ENCODE measurements around the gene TBRG4. TPM values are rescaled to one million over a fixed set of nuclear protein-coding genes. Genes with fewer than 3 reads are reported as not detected.
"Not testable (repeated sequence)": the region's sequence is repeated elsewhere in the genome, so short reads cannot be mapped to it uniquely, and the experiment has no call there.

The TBRG4 gene
- polyA plus RNA-seq (2014; cell fraction: cytosol; rRNA removed) = 105 and 131 TPM in 2 replicates
- 294 and 315 TPM in 2 replicates for polyA plus RNA-seq (2014; cell fraction: nucleus; rRNA removed)

DNA sequence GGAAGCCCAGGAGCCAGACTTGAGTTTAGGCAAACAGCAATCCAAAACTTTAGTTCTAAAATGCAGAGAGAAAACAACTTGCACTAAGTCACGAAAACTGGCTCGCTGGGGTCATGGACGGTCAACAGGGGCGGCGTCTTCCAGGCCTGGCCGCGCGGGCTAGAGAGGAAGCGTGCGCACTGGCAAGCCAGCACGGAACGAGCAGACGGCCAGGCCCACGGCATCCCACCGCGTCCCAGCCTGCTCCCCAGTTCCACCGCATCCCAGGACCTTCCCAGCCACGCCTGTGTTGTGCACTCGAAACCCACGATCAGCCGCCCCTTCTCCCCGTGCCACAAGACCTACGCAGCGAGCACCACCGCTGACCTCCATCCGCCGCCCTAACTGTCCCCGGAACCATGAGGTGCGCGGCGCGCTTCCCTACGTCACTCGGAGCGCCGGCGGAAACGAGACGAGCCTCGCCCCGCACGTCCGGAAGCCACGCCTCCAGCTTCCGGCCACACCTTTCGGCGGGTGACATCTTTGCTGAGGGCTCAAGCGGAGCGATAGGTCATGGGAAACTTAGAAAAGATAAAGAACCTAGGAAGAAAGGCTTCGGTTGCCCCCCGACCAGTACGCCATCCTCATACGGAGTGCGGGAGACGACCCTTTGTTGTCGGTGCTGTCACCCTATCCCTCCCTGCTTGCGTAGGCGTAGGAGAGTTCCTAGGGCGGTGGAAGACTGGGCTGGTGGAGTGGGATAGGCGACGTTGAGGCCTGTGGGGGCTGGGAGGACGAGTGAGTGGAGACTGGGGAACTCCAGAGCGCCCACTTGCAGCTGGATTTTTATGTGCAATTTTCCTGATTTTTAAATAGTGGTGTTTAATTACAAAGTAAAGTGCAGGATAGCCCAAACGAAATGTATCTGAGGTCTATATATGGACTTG lies at the start of gene TBRG4:
TBRG4 (minus strand) TSS at position 400 of the 926 bp plus-strand sequence. CDS start 2,460 bp downstream, outside the sequence.
- peak; percentile 96 for DNase-seq (ENCODE audit: low spot score)

DNA sequence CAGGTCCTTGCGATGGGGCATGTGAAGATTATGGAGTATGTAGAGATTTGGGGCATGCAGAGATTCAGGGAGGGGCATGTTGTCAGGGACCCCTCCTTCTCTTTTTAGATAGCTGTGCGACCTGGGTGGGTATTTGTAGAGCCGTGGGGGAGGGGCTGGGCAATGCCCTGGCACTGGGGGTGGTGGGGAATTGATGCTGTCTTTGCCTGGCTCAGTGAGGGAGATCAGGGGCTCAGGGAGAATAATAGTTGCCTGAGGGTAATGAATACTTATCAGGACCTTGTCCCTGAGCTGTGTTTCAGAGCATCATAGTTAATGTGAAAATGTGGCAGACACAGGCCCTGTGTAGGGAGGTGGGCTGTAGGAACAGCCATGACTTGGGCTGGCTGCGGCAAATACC lies 49.6 kb upstream of the TBRG4 start:
- DNase-seq (ENCODE audit: low spot score) = no peak

DNA sequence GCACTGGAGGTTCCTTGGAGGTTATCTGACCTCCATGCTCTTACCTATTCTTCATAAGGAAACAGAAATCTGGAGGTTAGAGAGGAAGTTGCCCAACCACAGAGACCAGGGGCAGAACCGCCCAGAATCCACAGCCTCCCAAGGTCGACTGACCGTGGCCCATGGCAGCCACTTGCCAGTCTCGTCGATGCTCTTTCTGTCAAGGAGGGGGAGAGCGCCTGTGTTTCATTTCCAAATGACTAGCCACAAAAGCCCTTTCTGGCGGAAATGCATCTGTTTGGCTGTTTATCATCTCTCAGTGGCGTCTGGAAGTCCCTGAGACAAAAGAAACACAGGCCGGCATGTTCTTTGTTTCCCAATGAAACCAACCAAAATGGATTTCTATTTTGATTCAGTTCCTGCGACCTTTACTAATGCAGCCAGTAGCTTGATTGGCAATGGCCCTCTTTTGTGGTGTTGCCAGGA lies 49.0 kb upstream of the TBRG4 start:
- DNase-seq (ENCODE audit: low spot score) = no peak

DNA sequence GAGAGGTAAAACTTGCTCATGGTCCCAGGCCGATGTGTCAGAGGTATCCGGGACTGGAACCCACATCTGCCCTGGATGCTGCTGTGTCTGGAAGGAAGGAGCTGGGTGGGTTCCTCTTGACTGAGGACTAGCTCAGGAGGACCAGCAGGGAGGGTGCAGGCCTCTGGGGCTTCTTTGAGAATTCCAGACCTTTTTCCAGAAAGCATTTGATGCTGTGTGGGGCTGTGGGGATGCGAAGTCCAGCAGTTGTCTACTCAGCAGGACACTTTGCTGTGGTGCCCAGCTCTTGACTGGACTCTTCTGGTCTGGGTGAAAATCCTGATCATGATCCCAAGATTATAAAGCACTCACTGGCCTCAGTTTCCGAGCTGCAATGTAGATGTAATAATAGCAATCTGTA lies 47.8 kb upstream of the TBRG4 start:
- no peak for DNase-seq (ENCODE audit: low spot score)

DNA sequence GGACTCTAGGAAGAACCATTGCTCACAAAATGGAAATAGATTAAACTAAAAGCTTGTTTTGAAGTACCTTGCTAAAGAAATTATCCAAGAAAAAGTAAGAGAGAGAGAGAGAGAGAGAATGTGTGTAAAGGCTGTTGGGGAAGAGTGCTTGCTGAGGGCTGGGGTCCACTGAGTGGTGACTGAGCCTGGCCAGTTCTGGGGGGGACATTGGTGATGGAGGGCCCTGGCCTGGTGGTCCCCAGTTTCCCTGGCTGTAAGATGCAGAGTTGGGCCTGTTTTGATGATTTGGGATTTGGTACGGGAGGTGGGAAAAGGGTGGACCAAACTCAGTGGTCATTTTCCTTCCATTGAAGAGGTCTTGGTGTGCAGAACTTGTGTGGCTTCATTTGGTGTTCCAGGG lies 47.0 kb upstream of the TBRG4 start:
- no peak for DNase-seq (ENCODE audit: low spot score)

DNA sequence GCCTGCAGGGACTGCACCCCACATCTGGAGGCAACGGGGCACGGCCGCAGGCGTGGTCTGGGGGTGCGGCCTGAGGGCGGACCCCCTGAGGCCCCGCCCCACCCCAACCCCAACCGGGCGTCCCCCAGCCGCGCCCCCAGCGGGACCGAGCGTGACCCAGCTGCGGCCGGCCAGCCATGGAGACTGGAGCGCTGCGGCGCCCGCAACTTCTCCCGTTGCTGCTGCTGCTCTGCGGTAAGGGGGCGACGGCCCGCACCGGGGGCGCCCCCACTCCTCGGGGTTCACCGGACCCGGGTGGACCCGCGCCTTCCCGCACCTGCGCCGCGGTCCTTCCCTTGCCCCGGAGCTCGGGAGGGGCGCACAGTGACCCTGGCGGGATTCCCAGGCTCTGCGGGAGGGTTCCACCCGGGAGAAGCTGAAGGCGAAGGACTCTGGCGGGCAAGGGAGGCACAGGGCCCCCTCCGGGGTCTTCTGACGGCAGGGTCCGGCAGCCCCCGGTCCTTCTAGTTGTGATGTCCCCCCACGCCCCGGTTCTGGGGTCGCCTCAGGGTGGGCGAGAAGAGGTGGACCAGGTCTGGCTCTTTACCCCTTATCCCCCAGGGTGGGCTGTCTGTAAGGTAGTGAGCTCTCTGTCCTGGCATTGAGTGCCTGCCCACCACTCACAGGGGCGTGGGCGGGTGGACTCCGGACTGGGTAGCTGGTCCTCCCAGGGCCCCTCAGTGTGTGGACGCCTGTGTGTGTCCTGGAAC lies 46.3 kb upstream of the TBRG4 start, which contains the start of gene RAMP3:
RAMP3 (plus strand) TSS at position 139 of the 749 bp plus-strand sequence; CDS start at position 177, 38 bp downstream.
- DNase-seq (ENCODE audit: low spot score) = no peak

DNA sequence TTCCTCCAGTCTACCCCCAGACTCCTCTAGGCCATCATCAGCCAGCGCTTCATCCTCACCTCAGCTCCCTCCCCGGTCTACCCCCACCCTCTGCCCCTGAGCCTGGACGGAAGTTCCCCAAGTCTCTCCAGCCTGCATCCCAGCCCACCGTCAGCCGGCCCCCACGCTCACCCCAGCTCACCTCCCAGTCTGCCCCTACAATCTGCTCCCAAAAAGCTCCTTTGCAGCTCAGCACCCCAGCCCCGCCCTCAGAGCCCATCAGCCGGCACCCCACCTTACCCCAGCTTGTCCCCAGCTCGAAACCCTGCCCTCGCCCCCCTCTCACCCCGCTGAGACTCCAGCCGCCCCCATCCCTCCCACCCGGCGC lies 45.8 kb upstream of the TBRG4 start:
- no peak for DNase-seq (ENCODE audit: low spot score)

DNA sequence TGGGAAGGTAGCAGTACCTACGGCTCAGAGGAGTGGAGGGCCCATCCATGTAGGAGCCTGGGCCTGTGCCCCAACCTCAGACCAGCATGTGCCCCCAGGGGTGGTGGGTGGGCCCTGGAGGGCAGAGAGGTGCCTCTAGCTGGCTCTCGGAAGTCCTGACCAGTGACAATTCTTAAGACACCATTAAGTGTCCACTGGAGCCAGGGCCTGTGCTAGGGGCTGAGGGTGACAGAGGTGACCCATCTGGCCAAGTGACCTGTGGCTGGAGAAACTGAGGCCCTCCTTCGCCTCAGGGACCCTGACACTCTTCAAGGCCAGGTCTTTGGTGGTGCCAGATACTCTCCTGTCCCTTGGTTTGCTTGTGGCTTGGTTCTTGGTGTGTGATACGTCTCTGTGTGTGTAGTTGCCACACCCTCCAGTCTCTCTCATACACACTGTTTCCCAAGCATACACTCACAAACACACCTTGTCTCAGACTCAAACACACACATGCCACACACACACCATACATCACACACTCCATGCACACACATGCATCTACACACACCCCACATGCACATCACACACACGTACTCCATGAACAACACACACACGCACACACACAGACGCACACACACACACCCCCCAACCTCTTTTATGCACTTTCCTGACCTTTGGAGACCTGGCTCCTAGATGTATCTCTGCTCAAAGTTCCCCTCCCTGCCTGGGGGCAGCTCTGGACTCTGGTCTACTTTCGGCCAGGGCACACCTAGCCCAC lies 45.2 kb upstream of the TBRG4 start:
- no peak for DNase-seq (ENCODE audit: low spot score)

DNA sequence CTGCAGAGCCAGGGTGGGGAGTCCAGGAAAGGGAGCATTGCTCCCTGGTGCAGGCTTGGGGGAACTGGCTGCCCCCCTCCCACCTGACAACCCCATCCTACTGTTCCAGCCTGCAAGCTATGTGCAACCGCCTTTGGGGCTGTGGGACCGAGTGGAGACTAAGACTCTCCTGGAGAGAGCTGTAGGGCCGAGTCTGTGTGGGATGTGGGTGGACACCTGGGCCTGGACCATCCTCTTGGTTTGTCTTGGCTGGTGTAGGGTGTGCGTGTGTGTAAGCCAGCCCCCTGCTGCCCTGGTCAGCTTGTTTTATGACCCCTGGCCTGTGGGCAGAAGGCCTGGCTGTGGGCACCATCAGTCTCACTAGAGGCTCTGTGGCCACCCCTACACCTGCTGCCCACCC lies 44.4 kb upstream of the TBRG4 start:
- no peak for DNase-seq (ENCODE audit: low spot score)

DNA sequence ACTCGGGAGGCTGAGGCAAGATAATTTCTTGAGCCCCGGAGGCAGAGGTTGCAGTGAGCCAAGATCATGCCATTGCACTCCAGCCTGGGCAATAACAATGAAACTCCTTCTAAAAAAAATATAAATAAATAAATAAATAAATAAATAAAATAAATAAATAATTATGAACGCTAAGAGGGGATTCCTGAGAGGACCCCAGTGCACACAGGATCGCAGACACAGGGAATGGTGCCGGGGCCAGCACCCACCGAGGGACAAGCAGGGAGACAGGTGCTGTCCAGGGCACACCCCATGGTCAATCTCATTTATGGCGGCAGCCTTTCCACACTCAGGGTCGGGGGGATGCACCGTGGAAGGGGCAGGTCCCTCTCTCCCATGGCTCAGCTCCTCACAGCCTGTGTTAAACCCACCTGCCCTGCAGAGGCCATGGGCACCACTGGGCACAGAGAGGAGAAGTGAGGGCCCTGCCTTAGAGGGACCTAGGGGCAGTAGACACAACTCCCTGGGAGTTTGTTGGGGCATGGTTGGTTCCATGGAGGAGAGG lies 43.9 kb upstream of the TBRG4 start:
- DNase-seq (ENCODE audit: low spot score) = no peak

DNA sequence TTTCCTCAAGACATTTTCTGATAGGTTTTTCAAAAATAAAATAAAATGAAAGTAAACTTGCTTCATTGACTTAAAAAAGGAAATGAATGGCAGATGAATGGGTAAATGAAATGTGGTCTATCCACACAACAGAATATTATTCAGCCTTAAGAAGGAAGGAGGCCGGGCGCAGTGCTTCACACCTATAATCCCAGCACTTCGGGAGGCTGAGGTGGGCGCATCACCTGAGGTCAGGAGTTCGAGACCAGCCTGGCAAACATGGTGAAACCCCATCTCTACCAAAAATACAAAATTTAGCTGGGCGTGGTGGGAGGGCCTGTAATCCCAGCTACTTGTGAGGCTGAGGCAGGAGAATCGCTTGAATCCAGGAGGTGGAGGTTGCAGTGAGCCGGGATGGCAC lies 42.4 kb upstream of the TBRG4 start:
- not testable (repeated sequence) for DNase-seq (ENCODE audit: low spot score)

DNA sequence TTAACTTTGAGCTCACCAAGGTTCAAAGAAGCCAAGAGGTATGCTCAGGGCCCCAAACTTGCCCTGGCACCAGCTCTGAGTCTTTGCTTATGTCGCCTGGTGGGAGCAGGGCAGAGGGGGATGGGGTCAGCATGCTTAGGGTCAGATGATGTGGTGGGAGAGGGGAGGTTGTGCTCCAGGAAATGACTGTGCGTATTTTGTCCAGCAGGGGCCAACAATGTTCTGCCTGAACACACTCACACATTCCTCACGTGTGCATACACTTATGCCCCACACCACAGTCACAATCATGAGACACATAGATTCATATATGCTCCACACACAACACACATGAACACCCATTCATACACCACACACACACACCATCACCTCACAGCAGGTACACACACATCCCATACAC lies 41.7 kb upstream of the TBRG4 start:
- DNase-seq (ENCODE audit: low spot score) = no peak

DNA sequence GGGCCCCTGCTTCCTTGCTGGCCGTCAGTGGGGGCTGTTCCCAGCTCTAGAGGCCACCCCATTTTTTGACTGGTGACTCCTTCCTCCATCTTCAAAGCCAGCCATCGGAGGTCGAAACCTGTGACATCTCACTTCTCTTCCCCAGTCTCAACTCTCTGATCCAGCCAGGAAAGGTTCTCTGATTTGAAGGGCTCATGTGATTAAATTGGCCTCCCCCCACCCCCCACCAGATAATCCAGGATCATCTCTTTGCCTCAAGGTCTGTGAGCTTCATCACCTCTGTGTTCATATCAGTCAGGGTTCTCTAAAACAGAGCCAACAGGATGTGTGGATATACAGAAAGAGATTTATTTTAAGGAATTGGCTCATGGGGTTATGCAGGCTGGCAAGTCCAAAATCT lies 40.5 kb upstream of the TBRG4 start:
- DNase-seq (ENCODE audit: low spot score) = no peak

DNA sequence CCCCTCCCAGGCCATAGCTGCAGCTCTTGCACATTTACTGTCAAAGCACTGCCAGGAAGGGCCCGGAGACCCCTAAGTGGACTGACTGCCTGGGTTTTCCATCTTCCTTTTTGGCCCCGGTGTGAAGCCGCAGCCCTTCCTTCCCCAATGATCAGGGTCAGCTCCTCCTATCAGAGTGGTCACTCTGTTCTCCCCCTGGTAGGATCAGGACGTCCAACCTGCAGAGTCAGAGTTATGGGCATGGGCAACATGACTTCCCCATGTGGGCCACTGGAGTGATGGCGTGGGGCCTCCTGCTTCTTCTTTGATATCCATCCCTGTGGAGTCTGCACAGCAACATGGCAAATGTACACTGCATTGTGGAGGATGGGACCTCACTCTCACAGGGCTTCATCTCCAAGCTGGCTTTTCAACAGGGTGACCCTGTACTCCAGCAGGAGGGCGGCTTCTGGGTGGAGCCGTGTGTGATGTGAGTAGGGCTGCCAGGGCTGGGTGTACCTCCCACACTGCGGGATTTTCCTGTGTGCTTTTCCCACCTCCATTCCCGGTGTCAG lies 39.7 kb upstream of the TBRG4 start:
- no peak for DNase-seq (ENCODE audit: low spot score)

DNA sequence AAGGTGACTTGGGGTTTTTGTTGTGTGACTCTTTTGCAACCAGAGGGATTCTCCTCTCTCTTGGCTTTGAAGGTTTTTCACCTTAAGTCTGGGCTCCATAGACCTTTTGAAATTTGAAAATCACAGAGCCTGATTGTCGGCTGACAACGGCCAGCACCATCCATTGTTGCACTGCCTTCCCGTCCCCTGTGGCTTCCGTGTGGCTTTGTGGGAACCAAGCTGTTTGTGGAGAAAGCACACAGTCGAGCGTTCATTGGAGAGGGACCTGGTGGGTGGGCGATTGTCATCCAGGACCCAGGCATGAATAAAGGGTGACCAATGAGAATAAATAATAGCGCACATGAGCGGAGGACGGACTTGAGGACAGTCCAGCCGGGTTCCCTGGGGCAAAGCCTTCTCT lies 38.7 kb upstream of the TBRG4 start:
- no peak for DNase-seq (ENCODE audit: low spot score)

DNA sequence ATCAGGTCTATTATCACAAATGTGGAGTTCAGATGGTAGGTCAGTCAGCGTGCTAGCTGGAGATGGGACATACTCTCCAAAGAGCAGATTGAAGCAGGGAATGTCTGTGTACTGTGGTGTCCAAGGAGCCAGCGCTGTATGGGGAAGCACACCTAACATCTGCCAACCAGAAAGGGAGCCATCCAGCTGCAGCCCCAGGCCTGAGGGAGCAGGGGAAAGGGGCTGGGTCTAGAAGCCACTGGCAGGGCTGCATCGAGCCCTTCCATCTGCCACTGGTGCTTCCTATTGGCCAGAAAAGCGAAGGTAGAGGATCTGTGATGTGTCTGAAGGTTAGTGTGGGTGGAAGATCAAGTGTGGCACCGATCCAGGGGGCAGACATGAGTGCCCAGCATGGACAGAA lies 38.1 kb upstream of the TBRG4 start:
- DNase-seq (ENCODE audit: low spot score) = no peak

DNA sequence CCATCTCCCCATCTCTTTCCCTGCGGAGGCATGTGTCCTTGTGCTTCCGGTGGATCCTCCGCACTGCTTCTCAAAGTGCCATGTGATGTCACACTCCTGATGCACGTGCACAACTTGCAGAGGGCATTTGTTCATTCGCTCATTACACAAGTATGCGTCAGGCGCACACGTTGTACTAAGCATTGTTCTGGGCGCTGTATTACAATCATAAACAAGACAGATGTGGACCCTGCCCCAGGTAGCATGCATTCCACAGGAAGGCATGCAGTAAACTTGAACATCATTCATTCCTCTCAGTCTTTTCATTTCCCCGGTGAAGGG lies 37.1 kb upstream of the TBRG4 start:
- no peak for DNase-seq (ENCODE audit: low spot score)

DNA sequence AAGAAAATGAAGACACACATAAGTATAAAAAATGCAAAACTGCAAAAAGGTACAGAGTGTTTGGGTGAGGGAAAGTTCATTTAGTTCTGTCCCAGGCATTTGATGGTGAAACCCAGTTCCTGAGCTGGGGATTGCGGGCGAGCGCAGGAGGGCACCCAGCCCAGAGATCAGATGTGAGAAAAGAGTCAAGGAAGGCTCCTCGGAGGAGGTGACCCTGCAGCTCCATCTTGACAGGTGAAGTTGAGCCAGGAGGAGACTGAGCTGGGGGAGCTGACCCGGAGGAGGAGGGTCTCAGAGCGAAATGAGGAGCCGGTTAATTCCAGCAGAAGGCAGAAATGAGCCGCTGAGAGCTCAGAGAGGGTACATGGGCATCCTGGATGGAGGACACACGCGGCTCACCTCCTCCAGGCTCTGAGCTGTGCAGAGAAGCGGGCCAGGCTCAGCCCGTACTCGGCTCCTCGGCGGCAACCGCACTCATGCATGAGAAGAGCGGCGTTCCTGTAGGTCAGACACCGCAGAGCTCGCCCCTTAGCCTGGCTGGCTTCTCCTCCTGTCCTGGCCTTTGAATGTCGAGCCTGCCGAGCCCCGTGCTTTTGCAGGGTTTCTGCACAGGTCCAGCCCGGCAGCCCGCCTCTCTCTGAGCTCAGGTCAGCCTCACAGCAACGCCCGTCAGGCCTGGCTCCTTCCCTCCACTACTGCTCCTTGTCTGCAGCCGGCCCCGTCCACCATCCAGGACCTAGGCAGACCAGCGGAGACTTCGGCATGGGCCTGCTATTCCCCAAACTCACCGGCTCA lies 36.6 kb upstream of the TBRG4 start:
- no peak for DNase-seq (ENCODE audit: low spot score)

DNA sequence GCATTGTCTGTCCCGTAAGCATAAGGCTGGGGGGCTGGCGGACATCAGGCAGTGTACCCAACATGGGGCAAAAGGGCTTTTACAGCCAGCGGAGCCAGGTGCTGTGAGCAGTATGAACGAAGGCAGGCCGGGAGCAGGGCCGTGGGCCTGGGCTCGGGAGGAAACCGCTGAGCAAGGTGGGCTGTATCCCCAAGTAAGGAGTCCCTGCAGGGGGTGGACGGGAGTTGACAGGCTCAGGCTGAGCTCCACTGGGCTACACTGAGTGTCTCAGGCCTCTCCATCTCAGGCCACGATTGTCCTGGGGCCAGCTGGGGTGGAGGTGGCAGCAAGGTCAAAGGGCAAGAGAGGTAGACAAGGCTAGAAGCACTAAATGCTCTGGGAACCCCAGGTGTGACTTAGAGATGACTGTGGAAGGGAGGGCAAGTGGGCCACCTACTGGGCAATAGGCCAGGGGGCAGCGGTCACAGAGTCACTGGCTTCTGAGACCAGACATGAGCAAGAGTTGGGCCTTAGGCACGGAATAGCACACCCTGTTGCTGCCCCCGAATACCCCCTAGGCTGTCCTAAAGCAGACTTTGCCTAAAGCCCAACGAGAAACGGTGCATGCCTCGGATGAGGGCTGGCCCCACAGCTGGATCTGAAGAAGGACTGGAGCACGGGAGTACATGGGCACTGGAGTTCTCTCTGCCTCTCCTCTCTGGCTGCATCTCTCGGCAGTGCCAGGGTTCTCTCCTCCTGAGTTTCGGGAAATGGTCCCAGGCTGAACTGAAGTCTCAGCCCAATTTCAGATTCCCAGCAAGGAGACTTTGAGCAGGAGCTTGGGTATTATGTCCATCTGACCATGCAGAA lies 35.3 kb upstream of the TBRG4 start:
- DNase-seq (ENCODE audit: low spot score) = no peak

Data from SK-N-DZ (cell line).